OCI-LY1 (cell line): Measurements from ENCODE around the gene KRTAP19-2.

Experiments
- EZH2 ChIP-seq: fragments of 200-600 bp; sonication (generic), shearing (Covaris generic); IDR thresholded peaks from 2 replicates; pipeline ENCODE4 v1.8.0; 2017; ENCODE audit warnings: borderline replicate concordance, mixed run types, mild to moderate bottlenecking, antibody characterized with exemption, low read length, moderate library complexity, mixed read lengths
- TF ChIP-seq, protein P1 (sequence below): fragments of 200-600 bp; sonication (generic), shearing (Covaris generic); IDR thresholded peaks from 2 replicates; pipeline ENCODE4 v1.5.1; 2017; ENCODE audit warnings: mild to moderate bottlenecking, antibody characterized with exemption, low read length, moderate library complexity, mixed read lengths

- TF ChIP-seq, protein P1, sequence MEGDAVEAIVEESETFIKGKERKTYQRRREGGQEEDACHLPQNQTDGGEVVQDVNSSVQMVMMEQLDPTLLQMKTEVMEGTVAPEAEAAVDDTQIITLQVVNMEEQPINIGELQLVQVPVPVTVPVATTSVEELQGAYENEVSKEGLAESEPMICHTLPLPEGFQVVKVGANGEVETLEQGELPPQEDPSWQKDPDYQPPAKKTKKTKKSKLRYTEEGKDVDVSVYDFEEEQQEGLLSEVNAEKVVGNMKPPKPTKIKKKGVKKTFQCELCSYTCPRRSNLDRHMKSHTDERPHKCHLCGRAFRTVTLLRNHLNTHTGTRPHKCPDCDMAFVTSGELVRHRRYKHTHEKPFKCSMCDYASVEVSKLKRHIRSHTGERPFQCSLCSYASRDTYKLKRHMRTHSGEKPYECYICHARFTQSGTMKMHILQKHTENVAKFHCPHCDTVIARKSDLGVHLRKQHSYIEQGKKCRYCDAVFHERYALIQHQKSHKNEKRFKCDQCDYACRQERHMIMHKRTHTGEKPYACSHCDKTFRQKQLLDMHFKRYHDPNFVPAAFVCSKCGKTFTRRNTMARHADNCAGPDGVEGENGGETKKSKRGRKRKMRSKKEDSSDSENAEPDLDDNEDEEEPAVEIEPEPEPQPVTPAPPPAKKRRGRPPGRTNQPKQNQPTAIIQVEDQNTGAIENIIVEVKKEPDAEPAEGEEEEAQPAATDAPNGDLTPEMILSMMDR = no peak
- TF ChIP-seq EZH2 = no peak
Measured at GRCh38 chr21:30482130-30482529, 5.1 kb downstream of the KRTAP19-2 start.
